Measurements from ENCODE around the gene NFAT5.

Gene NFAT5

DNA sequence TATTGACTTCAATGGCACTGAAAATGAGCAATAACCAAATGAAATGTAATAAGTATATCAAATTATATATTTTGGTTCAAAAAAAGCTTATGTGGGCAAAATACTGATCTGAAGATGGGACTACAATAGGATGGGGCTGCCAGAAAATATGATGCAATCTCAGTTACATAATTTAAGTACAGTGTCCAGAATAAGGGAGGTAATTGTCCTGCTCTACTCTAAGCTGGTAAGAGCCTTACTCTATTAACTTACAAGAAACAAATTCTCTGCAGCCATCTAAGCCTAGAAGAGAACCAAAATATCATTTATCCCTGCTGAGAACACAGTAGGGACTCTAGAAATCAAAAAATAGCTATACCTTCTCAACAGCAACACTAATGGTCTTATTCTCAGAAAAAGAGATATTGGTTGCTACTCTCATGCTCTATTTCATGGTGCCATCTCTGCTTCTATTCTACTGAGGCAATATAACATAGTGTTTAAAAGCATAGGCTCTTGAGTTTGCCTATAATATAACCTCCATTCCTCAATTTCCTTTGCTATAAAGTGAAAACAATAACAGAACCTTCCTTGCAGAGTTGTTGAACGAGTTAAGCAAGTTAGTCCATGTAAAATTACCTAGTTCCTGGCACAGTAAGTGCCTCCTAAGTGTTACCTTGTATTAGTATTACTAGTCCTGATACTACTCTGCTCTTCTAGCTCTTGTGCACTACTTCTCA, 140.6 kb downstream of the NFAT5 start:
- no peak for TF ChIP-seq POLR2A (IDR thresholded peaks at IDR 0.05; ENCODE audit: low read depth, low read length)
- DNase-seq (ENCODE audit: insufficient read length, low spot score) (no peak), FAIRE-seq (no peak)

GRCh38 chr16:69706975-69707340, 141.2 kb downstream of the NFAT5 start:
- FAIRE-seq (no peak), DNase-seq (ENCODE audit: insufficient read length, low spot score) (no peak)
- TF ChIP-seq POLR2A (IDR thresholded peaks at IDR 0.05; ENCODE audit: low read depth, low read length), result no peak

DNA sequence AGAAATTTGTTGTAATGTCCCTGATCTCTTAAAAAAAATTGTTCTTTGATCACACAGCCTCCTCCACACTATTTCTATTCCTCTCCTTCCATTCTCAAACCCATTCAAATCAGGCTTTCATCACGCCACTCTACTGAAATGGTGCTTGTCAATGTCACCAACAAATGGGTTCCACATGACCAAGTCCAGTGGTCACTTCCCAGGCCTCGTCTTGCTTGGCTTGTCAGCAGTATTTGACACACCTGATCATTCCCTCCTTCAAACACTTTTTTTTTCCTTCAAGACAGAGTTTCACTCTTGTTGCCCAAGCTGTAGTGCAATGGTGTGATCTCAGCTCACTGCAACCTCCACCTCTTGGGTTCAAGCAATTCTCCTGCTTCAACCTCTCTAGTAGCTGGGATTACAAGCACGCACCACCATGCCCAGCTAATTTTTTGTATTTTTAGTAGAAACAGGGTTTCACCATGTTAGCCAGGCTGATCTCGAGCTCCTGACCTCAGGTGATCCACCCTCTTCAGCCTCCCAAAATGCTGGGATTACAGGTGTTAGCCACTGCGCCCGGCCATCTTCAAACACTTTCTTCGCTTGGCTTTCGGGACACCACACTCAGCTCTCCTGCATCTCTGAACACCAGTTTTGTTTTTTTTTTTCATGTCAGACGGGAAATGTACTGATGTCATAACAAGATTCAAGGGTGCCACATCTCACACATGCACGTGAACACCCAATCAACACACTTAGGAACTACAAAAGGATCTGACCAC, 142.3 kb downstream of the NFAT5 start:
- no peak for FAIRE-seq
- no peak for DNase-seq (ENCODE audit: insufficient read length, low spot score)
- TF ChIP-seq POLR2A (IDR thresholded peaks at IDR 0.05; ENCODE audit: low read depth, low read length), result no peak

DNA sequence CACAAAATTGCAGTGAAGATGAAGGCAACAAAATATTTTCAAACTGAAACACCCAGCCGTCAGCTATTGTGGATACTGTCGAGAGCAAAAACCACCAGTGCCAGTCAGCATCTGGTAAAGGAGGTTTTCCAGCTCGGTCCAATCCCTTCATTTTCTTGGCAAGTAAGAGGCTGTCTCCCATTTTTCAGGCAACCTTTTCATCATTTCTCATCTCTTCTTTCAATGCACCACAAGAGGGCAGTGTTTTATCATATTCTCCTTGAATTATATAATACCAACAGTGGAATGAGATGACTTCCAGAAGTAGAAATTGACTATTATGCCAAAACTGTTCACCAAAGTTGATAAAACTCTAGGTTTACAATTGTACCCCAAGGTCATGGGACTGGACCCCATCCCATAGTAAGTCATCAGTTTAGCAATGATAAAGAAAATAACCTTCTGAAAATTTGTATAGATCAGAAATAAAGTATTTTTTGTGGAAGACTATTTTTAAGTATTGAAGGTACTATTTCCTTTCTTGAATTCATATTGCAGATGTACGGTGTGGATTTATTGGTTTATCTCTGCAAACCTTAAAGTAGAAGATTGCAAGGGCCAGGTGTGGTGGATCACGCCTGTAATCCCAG, 143.8 kb downstream of the NFAT5 start:
- no peak for TF ChIP-seq POLR2A (IDR thresholded peaks at IDR 0.05; ENCODE audit: low read depth, low read length)
- FAIRE-seq (no peak), DNase-seq (ENCODE audit: insufficient read length, low spot score) (peak; percentile 28)

DNA sequence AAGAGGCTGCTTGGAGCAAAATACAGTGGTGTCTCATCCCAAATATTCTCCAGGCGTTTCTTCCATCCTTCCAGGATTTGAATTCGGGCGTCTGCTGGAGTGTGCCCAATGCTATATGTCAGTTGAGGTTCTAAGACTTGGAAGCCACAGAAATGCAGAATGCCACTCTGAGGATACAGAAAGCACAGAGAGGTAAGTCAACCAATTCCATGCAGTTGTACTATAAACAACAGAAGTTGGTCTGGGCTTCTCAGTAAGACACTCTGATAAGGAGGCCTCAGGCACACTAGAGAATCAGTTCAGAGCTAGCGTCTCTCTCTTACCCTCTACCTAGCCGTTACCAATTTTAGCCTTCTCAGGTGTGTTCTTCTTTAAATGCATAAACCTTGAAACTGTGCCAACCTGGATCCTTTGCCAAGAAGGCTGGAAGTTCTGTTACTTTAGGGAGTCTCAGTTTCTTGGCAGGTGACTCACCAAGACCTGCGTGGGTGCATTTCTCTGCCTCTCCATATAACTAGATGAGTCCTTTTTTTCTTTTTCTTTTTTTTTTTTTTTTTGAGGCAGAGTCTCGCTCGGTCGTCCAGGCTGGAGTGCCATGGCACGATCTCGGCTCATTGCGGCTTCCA, 145.5 kb downstream of the NFAT5 start:
- FAIRE-seq (no peak), DNase-seq (ENCODE audit: insufficient read length, low spot score) (no peak)
- TF ChIP-seq POLR2A (IDR thresholded peaks at IDR 0.05; ENCODE audit: low read depth, low read length), result no peak

GRCh38 chr16:69712277-69712676, 146.5 kb downstream of the NFAT5 start:
- TF ChIP-seq POLR2A (IDR thresholded peaks at IDR 0.05; ENCODE audit: low read depth, low read length), result no peak
- DNase-seq (ENCODE audit: insufficient read length, low spot score), result no peak
- FAIRE-seq, result no peak

DNA sequence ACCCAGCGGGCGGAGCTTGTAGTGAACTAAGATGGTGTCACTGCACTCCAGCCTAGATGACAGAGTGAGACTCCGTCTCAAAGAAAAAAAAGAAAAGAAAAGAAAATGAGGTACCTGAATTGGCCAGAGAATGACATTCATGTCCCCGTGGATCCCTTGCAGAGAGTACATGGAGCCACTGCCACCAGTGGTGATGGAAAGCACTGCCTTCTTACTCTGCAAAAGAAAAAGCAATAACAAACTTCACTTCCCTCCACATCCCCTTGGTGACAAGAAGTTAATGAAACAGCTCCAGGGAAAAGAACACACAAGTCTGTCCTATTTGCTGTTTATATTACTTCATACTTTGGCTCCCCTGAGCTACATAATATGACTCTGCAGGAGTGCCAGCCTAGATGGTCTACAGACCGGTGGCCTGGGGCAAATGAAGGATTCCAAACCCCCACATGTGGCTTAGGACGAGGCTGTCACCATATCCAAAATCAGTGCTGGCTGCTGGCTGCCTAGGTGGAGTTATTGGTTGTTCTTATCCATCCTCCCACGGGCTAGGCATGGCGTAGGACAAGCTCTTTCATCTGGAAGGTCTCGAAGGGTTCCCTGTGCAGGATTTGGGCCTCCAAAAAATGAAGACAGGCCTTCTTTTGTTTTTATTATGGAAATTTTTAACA, 147.3 kb downstream of the NFAT5 start:
- FAIRE-seq (no peak), DNase-seq (ENCODE audit: insufficient read length, low spot score) (no peak)
- no peak for TF ChIP-seq POLR2A (IDR thresholded peaks at IDR 0.05; ENCODE audit: low read depth, low read length)

DNA sequence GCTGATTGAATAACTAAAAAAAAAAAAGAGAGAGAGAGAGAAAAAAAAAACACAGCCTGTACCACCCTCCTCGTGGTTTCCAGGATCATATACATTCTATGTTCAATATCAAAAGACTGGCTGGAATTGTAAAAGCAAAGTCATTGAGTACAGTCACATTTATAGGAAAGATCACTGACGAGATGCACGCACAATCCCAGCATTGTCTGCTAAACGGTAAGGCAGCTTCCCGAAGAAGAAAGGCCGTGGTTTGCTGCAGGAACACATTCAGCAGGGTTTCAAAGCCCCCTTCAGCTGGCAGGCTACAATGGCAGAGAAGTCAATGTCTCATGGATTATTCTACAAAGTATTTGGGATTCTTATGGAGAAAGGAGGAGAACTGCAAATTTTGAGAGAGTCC, 151.3 kb downstream of the NFAT5 start:
- no peak for TF ChIP-seq POLR2A (IDR thresholded peaks at IDR 0.05; ENCODE audit: low read depth, low read length)
- DNase-seq (ENCODE audit: insufficient read length, low spot score) (no peak), FAIRE-seq (no peak)

- FAIRE-seq, result no peak
- TF ChIP-seq POLR2A (IDR thresholded peaks at IDR 0.05; ENCODE audit: low read depth, low read length), result no peak
Measured at GRCh38 chr16:69718111-69718764, 152.5 kb downstream of the NFAT5 start.

DNA sequence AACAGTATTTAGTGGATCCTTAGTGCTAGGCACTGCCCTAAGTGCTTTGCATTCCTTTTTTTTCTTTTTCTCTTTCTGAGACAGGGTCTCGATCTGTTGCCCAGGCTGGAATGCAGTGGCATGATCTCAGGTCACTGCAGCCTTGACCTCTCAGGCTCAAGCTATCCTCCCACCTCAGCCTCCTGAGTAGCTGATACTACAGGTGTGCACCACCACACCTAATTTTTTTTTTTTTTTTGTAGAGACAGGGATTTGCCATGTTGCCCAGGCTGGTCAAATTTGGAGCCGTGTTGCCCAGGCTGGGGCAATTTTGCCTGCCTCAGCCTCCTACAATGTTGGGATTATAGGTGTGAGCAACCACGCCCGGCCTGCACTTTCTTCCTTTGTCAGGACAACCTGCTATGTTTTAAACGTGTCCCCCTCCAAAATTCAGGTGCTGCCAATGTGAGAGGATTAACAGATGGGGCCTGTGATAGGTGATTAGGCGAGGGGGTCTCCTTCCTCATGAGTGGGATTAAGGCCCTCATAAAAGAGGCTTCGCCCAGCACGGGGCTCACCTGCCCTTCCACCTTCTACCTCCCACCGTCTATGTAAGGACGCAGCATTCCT, 155.2 kb downstream of the NFAT5 start:
- no peak for TF ChIP-seq POLR2A (IDR thresholded peaks at IDR 0.05; ENCODE audit: low read depth, low read length)
- FAIRE-seq (no peak), DNase-seq (ENCODE audit: insufficient read length, low spot score) (no peak)

More at GRCh38 chr16:69718111-69718764, 152.5 kb downstream of the NFAT5 start:
- DNase-seq (ENCODE audit: insufficient read length, low spot score), result no peak

DNA sequence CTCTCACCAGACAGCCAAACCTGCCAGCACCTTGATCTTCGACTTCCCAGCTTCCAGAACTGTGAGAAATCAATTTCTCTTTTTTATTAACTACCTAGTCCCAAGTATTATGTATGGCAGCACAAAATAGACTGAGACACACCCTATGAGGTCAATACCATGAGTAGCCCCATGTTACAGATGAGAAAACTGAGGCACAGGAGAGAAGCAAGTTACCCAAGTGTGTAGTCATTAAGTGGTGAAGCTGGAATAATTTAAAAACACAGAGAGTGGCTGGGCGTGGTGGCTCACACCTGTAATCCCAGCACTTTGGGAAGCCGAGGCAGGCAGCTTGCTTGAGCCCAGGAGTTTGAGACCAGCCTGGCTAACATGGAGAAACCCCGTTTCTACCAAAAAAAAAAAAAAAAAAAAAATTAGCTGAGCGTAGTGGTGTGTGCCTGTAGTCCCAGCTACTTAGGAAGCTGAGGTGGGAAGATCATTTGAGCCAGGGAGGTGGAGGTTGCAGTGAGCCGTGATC, 155.7 kb downstream of the NFAT5 start:
- TF ChIP-seq POLR2A (IDR thresholded peaks at IDR 0.05; ENCODE audit: low read depth, low read length), result no peak
- FAIRE-seq (no peak), DNase-seq (ENCODE audit: insufficient read length, low spot score) (no peak)

- FAIRE-seq, result no peak
Measured at GRCh38 chr16:69724414-69724873, 158.7 kb downstream of the NFAT5 start.

More at GRCh38 chr16:69724414-69724873, 158.7 kb downstream of the NFAT5 start:
- TF ChIP-seq POLR2A (IDR thresholded peaks at IDR 0.05; ENCODE audit: low read depth, low read length), result no peak
- DNase-seq (ENCODE audit: insufficient read length, low spot score), result no peak

Measured in H54 (cell line).